ENCODE data around the gene LSM7.

The LSM7 gene

DNA sequence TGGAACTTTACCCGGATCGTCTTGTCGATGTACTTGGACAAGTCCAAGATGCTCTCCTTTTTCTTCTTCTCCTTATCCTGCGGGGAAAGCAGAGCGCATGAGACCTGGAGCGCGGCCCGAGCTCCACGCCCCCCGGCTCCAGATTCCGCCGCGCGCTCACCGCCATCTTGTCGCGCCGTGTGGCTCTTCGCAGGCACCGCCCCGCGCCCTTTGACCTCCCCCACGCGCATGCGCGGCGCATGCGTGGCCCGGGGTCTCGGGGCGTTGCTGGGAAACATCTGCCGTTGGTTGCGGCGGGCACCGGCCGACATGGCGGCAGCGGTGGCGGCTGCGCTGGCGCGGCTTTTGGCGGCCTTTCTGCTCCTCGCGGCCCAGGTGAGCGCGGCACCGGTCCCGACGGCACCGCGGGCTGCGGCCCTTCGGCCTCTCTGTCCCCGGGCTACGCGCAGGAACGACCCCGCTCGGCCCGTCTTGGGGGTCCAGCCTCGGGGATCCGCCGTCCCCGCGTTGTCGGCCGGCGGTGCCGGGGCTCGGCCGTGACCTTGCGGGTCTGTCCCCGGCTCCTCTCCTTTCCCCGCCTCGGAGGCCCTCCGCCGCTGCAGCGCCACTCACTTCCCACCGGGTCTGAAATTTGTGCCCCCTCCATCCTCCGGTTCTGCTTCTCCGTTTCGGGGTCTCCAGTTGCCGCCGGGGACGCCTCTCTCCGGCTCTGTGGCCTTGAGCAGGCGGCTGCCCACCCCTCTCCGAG lies at the start of gene LSM7, which contains the start of gene SPPL2B:
TSS of gene LSM7 (minus strand) at position 186 of the 748 bp plus-strand sequence. CDS start at position 166, 20 bp downstream.
TSS of gene SPPL2B (plus strand) at position 284 of the 748 bp plus-strand sequence. CDS start at position 310, 26 bp downstream.
- DNase-seq (ENCODE audit: low read depth): peak; percentile 48
- H3K4me3 ChIP-seq (ENCODE audit: low read depth, low read length): peak within 1 kb of the TSS; percentile 96

DNA sequence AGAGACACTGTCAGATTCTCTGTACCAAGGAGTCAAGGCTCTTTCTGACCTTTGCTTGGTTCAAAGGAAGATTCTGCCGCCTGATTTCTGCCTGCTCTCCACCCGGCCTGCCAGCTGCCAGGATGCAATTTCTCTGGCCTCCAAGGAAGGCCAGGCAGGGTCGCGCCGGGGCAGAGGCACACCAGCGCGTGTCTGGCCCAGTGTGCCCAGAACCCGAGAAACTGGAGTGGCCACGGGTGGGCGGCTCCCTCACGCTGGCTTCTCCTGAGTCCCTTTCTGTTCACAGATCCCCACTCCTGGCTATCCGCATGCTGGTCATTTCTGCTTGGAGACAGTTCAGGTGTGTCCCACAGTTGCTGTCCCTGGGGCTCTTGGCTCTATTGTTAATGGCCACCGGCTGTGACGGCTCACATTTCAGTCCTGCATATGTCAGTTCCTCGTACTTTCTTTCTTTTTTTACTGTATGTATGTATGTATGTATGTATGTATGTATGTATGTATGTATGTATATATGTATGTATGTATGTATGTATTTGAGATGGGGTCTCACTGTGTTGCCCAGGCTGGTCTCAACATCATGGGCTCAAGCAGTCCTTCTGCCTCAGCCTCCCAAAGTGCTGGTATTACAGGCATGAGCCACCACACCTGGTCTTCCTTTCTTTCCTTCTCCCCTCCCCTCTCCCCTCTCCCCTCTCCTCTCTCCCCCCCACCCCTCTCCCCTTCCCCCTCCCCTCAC lies 48.6 kb upstream of the LSM7 start:
- DNase-seq (ENCODE audit: low read depth): no peak
- H3K4me3 ChIP-seq (ENCODE audit: low read depth, low read length): no peak overlapping the region

DNA sequence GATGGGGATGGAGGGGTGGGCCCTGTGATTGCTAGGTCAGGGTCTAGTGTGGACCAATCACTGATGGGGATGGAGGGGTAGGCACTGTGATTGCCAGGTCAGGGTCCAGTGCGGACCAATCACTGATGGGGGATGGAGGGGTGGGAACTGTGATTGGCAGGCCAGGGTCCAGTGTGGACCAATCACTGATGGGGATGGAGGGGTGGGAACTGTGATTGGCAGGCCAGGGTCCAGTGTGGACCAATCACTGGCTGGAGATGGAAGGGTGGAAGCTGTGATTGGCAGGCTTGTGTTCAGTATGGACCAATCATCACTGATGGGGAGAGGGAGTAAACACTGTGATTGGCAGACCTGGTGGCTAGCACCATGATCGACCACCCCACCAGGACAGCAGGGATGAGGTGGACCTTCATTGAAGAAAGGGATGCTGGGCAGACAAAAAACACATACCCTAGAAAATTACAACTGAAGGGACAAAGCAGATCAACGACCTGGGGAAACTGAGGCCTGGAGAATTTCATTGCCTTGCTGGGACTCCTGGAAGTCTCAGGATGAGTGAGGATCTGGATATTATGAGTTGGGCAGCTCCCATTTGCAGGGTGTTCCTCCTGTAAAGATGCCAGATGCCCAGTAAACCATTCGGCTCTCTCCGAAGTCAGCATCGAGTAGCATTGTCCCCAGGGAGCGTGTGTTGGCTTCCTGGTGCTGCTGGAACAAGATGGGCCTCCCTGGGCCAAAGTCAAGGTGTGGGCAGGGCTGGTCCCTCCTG lies 47.2 kb upstream of the LSM7 start:
- no peak overlapping the region for H3K4me3 ChIP-seq (ENCODE audit: low read depth, low read length)
- no peak for DNase-seq (ENCODE audit: low read depth)

DNA sequence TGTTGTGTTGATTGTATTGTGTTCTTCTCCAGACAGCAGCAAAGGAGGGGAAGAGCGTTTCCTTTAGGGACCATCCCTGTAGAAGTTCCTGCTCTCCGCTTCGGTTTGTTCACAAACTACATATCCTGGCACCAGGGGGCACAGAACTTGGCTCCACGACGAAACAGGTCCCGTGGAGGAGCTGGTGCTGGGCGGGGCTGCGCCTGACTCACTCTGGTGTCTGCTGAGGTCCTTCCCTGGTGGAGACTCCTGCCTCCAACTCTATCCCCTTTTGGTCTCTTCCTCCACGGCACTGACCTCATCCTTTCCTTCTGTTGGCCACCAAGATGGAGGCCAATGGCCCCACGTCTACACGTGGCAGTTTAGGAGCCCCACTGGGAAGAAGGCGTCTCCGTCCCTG lies 46.4 kb upstream of the LSM7 start:
- DNase-seq (ENCODE audit: low read depth): no peak
- no peak overlapping the region for H3K4me3 ChIP-seq (ENCODE audit: low read depth, low read length)

DNA sequence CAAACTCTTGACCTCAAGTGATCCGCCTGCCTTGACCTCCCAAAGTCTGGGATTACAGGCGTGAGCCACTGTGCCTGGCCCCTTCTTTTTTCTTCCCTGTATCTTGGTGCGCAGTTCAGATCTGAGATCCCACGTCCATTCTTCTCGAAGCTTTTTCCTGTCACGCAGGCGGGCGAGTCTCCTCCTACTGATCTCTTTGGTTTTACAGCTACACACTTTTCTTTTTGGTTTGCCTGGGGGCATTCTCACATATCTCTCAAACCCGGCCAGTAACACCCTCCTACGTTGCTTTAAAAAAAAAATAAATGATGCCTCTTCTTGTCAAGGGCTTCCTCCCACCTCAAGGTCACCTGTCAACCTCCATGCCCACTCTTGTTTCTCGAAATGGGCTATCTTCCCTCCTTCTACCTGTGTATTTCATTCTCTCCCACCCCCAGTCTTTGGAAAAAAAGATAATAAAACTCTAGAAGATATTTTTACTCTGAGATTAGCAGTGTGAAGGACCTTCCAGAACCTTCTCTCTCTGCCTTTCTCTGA lies 43.8 kb upstream of the LSM7 start:
- DNase-seq (ENCODE audit: low read depth): no peak
- H3K4me3 ChIP-seq (ENCODE audit: low read depth, low read length): no peak overlapping the region

- H3K4me3 ChIP-seq (ENCODE audit: low read depth, low read length): no peak overlapping the region
- DNase-seq (ENCODE audit: low read depth): peak; percentile 13
Measured at GRCh38 chr19:2371656-2372055, 43.3 kb upstream of the LSM7 start.

GRCh38 chr19:2365201-2365970 lies 37.0 kb upstream of the LSM7 start:
- DNase-seq (ENCODE audit: low read depth): no peak
- H3K4me3 ChIP-seq (ENCODE audit: low read depth, low read length): no peak overlapping the region

- no peak for DNase-seq (ENCODE audit: low read depth)
- H3K4me3 ChIP-seq (ENCODE audit: low read depth, low read length): no peak overlapping the region
Measured at GRCh38 chr19:2363419-2363818, 35.0 kb upstream of the LSM7 start.

DNA sequence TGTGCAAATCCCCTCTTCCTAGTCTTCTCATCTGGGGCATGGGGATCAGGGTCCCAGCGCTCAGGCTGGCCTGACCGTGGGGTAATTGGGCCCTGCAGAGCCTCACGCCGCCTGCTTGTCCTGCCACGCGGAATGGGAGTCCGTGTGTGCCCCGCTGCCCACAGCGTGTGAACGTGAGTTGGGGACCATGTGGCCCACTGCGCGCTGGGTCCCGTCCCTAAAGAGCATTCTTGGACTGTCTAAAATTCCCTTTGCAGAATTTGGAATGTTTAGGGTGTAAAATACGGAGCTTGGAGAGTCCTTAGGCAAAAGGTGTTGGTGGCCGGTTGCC lies 34.5 kb upstream of the LSM7 start:
- DNase-seq (ENCODE audit: low read depth): no peak
- no peak overlapping the region for H3K4me3 ChIP-seq (ENCODE audit: low read depth, low read length)

- DNase-seq (ENCODE audit: low read depth): no peak
- no peak overlapping the region for H3K4me3 ChIP-seq (ENCODE audit: low read depth, low read length)
Measured at GRCh38 chr19:2362046-2362969, 33.9 kb upstream of the LSM7 start.

- H3K4me3 ChIP-seq (ENCODE audit: low read depth, low read length): no peak overlapping the region
- no peak for DNase-seq (ENCODE audit: low read depth)
Measured at GRCh38 chr19:2361246-2362045, 33.1 kb upstream of the LSM7 start.

DNA sequence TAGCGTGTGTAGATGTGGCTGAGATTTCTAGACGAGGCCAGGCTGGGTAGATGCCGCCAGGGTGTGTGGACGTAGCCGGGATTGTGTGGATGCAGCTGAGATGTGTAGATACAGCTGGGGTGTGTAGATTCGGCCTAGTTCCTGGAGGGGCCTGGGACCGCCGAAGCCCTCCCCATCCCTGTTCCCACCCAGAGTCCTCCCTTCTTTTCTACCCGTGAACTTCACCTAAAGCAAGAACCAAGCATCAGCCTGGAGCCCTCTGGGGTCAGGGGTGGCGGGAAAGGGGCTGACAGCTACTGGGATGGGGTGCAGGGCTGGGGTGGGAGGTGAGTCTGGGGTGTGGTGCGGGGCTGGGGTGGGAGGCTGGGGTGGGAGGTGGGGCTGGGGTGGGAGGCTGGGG lies 32.4 kb upstream of the LSM7 start:
- no peak overlapping the region for H3K4me3 ChIP-seq (ENCODE audit: low read depth, low read length)
- no peak for DNase-seq (ENCODE audit: low read depth)

GRCh38 chr19:2359992-2360685 lies 31.8 kb upstream of the LSM7 start, which contains the start of gene TMPRSS9:
Gene TMPRSS9 (plus strand): TSS chr19:2360265. CDS start chr19:2389786, 29,521 bp downstream.
- no peak within 1 kb of the TSS for H3K4me3 ChIP-seq (ENCODE audit: low read depth, low read length)
- no peak for DNase-seq (ENCODE audit: low read depth)

GRCh38 chr19:2358548-2359173 lies 30.3 kb upstream of the LSM7 start:
- H3K4me3 ChIP-seq (ENCODE audit: low read depth, low read length): no peak overlapping the region
- DNase-seq (ENCODE audit: low read depth): no peak

GRCh38 chr19:2357279-2358206 lies 29.2 kb upstream of the LSM7 start:
- no peak overlapping the region for H3K4me3 ChIP-seq (ENCODE audit: low read depth, low read length)
- DNase-seq (ENCODE audit: low read depth): no peak

All from skeletal muscle cell (primary cell).